Kidney (tissue), 14 donors: ENCODE results near the gene SMPDL3A. TPM values are rescaled to one million over a fixed set of nuclear protein-coding genes. Genes with fewer than 3 reads are reported as not detected.

ENCODE experiments used
- DNase-seq, 5 donors: peaks; one replicate each; pipeline ENCODE4 v3.0.0-alpha.2; 2013 to 2020
- FAIRE-seq: peaks from 2 replicates; lab custom pipeline; 2012; peaks lifted over from hg19 to GRCh38; lab: Jason Lieb, UNC
- H3K27ac ChIP-seq, 2 donors: one replicate each; pipeline ENCODE4 v1.7.0; 2013; ENCODE audit warnings: low read depth in 2 of 2, low read length in 2 of 2, inconsistent platforms in 1 of 2
- H3K27me3 ChIP-seq: one replicate; pipeline ENCODE4 v1.7.1; 2013; ENCODE audit warnings: low read length, inconsistent platforms; ENCODE audit not compliant: control insufficient read depth, insufficient read depth
- H3K36me3 ChIP-seq, 3 donors: one replicate each; pipeline versions ENCODE4 v1.7.0 to v1.7.1; 2013; ENCODE audit warnings: low read length in 3 of 3, control low read depth in 1 of 3, inconsistent platforms in 1 of 3; ENCODE audit not compliant: insufficient read depth in 3 of 3, control insufficient read depth in 2 of 3
- H3K4me1 ChIP-seq, 3 donors: one replicate each; pipeline versions ENCODE4 v1.7.0 to v1.7.1; 2013; ENCODE audit warnings: low read length in 3 of 3, inconsistent platforms in 1 of 3, low read depth in 1 of 3; ENCODE audit not compliant: control insufficient read depth in 2 of 3, insufficient read depth in 2 of 3
- H3K4me3 ChIP-seq, 3 donors: one replicate each; pipeline versions ENCODE4 v1.7.0 to v1.8.1; 2013; ENCODE audit warnings: low read length in 3 of 3, control low read depth in 1 of 3, inconsistent platforms in 1 of 3
- H3K9ac ChIP-seq, 3 donors: one replicate each; pipeline versions ENCODE4 v1.7.0 to v1.7.1; 2013; ENCODE audit warnings: low read length in 3 of 3, control low read depth in 1 of 3, inconsistent platforms in 1 of 3
- H3K9me3 ChIP-seq, 3 donors: one replicate each; pipeline versions ENCODE4 v1.7.0 to v1.7.1; 2013; ENCODE audit warnings: low read length in 3 of 3, control low read depth in 1 of 3, inconsistent platforms in 1 of 3; ENCODE audit not compliant: control insufficient read depth in 2 of 3, insufficient read depth in 1 of 3
- CTCF ChIP-seq: IDR thresholded peaks from 3 replicates; pipeline ENCODE4 v1.5.1; 2012; ENCODE audit warnings: mild to moderate bottlenecking, moderate library complexity, borderline replicate concordance; ENCODE audit not compliant: insufficient read depth; ENCODE audit errors: extremely low read depth
- intact Hi-C: fragments of 100-400 bp; cut with DNase I; formaldehyde crosslinking; loops from one replicate; pipeline ENCODE4 v1.11.1; 2022
- polyA plus RNA-seq: library from polyadenylated mRNA; stranded (reverse); fragments of 350-450 nt; fragmentation: Illumina TruSeq; extraction: RNeasy Lipid Tissue Mini Kit (QIAGEN cat#74804); gene quantifications from one replicate; pipeline ENCODE4 v1.2.3, GENCODE V29; 2014; ENCODE audit warnings: low read depth, low replicate concordance; ENCODE audit not compliant: insufficient read depth
- total RNA-seq: library from RNA; stranded (reverse); fragmentation: NEBNext Ultra II Directional; extraction: Animal tissue kit (Norgen Biotek cat#: 25700); gene quantifications from one replicate; pipeline ENCODE4 v1.2.1, GENCODE V29; 2021
- donor health status: control.
- donor health status: control.
- donor health status: control.
- donor health status: control.
- donor health status: control.
- donor health status: DM: yes; HTN: yes; CAD: no.
- donor health status: Normal renal cell carcinoma (clear cell type).

SMPDL3A gene
- total and polyA plus RNA-seq, 2 donors from 2014 or later, result 10.7 to 14.1 TPM

- H3K4me1 ChIP-seq, result peaks cover 5 to 19% (median 5%) of the 10 kb centered on the region in 3 donors
- FAIRE-seq, result no peak
- intact Hi-C loops, result no loop called here
- peak in 2 of 5 donors; percentile 46 to 53 for DNase-seq
- H3K27ac ChIP-seq, result peak overlapping the region; percentile 92 to 93
- H3K27me3 ChIP-seq, result no peaks in the 10 kb centered on the region
- H3K9me3 ChIP-seq, result no peaks in the 10 kb centered on the region
- peak overlapping the region; percentile 89 to 97 (median 91) for H3K4me3 ChIP-seq
- TF ChIP-seq CTCF, result no peak
- no peaks in the 10 kb centered on the region for H3K36me3 ChIP-seq
- H3K9ac ChIP-seq, result peak overlapping the region; percentile 61 to 93 (median 90)
These were observed 967 bp downstream of the SMPDL3A start for GRCh38 chr6:122790028-122790422.

GRCh38 chr6:122790423-122791309 is 1.6 kb downstream of the SMPDL3A start:
- peaks cover 5 to 19% (median 5%) of the 10 kb centered on the region in 3 donors for H3K4me1 ChIP-seq
- H3K27ac ChIP-seq, result peak overlapping the region; percentile 92 to 93
- H3K9me3 ChIP-seq, result no peaks in the 10 kb centered on the region
- H3K27me3 ChIP-seq, result no peaks in the 10 kb centered on the region
- TF ChIP-seq CTCF, result no peak
- peak overlapping the region; percentile 61 to 93 (median 90) for H3K9ac ChIP-seq
- FAIRE-seq (no peak), DNase-seq (peak in 3 of 5 donors; percentile 21 to 56 (median 52))
- H3K36me3 ChIP-seq, result no peaks in the 10 kb centered on the region
- intact Hi-C loops, result no loop called here
- H3K4me3 ChIP-seq, result peak overlapping the region; percentile 89 to 97 (median 91)

GRCh38 chr6:122791310-122791679 is 2.2 kb downstream of the SMPDL3A start:
- intact Hi-C loops, result no loop called here
- DNase-seq (no peak), FAIRE-seq (no peak)
- Histone ChIP-seq H3K36me3 (no peaks in the 10 kb centered on the region), H3K27me3 (no peaks in the 10 kb centered on the region), H3K4me1 (peaks cover 5 to 19% (median 5%) of the 10 kb centered on the region in 3 donors), H3K9me3 (no peaks in the 10 kb centered on the region), H3K4me3 (peak overlapping the region; percentile 13 to 97 (median 89)), H3K27ac (peak overlapping the region; percentile 92 to 93), H3K9ac (peak overlapping the region in 1 of 3 donors; percentile 90)
- TF ChIP-seq CTCF, result no peak
